SU-DHL-6 (cell line): Measurements from ENCODE around the gene ARHGAP10.

Experiments used
- CTCF ChIP-seq: fragments of 200-600 bp; sonication (generic); IDR thresholded peaks from one replicate; pipeline ENCODE4 v1.5.1; 2017; ENCODE audit warnings: antibody characterized with exemption, mild to moderate bottlenecking, low read length, moderate library complexity; ENCODE audit not compliant: insufficient read depth, poor library complexity, severe bottlenecking
- EZH2phosphoT487 ChIP-seq: fragments of 200-600 bp; sonication (generic), shearing (Covaris generic); conservative IDR thresholded peaks from 2 replicates; pipeline ENCODE4 v1.6.1; 2018; ENCODE audit warnings: mild to moderate bottlenecking, antibody characterized with exemption, low read length, moderate library complexity, mixed read lengths

- TF ChIP-seq CTCF, result no peak
- TF ChIP-seq EZH2phosphoT487, result no peak
Measured at GRCh38 chr4:147825451-147826287, 93.8 kb downstream of the ARHGAP10 start.
